ENCODE results near the gene HOXD9. TPM values are rescaled to one million over a fixed set of nuclear protein-coding genes. Genes with fewer than 3 reads are reported as not detected.
A peak's percentile ranks its signal among the peaks of the same experiment; 100 is the strongest.

Gene HOXD9
- total and polyA plus RNA-seq, 8 donors, result 0.12 to 1.1 (median 0.34) TPM; not detected in 2

DNA sequence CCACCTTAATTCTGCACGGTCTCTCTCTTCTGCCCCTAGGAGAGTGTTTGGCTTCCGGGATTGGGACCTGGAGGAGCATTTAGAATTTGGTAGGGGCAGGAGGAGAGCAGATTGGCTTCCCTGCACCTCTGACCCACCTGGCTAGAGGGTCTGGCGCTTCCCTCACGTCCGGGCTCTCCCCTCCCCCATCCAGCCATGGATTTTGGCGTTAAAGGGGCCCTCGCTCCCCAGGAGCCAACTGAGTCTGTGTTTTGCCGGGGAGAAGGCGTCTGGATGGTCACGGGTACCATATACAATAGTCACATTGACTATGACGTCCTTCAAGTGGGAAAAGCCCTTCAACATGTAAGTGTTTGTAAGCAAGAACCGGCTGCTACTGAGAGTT, 41.1 kb downstream of the HOXD9 start:
- DNase-seq, result no peak
- Histone ChIP-seq H3K4me1 (peaks cover 0 to 5% (median 0%) of the 10 kb centered on the region in 3 donors), H3K27me3 (peaks cover 0 to 59% (median 18%) of the 10 kb centered on the region in 4 donors), H3K36me3 (no peaks in the 10 kb centered on the region), H3K4me3 (no peak overlapping the region), H3K27ac (no peak overlapping the region), H3K9me3 (no peaks in the 10 kb centered on the region)
- FAIRE-seq, result no peak
- ATAC-seq, result no peak
- WGBS, 2 donors, result 5 to 7% methylated on average over 12 of the region's 12 CpGs
- TF ChIP-seq, protein P1, sequence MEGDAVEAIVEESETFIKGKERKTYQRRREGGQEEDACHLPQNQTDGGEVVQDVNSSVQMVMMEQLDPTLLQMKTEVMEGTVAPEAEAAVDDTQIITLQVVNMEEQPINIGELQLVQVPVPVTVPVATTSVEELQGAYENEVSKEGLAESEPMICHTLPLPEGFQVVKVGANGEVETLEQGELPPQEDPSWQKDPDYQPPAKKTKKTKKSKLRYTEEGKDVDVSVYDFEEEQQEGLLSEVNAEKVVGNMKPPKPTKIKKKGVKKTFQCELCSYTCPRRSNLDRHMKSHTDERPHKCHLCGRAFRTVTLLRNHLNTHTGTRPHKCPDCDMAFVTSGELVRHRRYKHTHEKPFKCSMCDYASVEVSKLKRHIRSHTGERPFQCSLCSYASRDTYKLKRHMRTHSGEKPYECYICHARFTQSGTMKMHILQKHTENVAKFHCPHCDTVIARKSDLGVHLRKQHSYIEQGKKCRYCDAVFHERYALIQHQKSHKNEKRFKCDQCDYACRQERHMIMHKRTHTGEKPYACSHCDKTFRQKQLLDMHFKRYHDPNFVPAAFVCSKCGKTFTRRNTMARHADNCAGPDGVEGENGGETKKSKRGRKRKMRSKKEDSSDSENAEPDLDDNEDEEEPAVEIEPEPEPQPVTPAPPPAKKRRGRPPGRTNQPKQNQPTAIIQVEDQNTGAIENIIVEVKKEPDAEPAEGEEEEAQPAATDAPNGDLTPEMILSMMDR (IDR thresholded peaks at IDR 0.05), result no peak
- intact Hi-C loops (cut with DNase I), result no loop called here

DNA sequence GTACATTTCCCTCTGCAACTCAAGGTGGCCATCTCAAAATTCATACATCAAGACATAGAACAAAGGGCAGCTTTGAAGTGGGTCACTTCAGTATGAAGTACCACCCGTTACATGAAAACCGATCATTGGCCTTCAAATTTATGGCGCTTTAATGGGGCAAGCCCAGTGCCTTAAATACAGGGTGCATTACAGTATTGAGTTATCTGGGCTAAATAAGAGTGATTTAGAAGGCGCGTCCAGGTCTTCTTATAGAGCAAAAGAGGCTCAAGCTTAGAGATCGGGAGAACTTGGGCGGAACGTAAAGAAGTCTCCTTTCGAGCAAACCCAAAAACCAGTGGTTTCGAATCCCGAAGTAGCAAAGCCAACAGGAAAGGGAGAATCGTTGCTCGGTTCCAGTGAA, 41.7 kb downstream of the HOXD9 start:
- no peak for FAIRE-seq
- H3K27me3 ChIP-seq, result peaks cover 0 to 54% (median 17%) of the 10 kb centered on the region in 4 donors
- TF ChIP-seq, protein P1 (IDR thresholded peaks at IDR 0.05), result no peak
- no peak overlapping the region for H3K4me3 ChIP-seq
- H3K36me3 ChIP-seq, result no peaks in the 10 kb centered on the region
- H3K9me3 ChIP-seq, result no peaks in the 10 kb centered on the region
- WGBS, 2 donors, result 12 to 14% methylated on average over 13 of the region's 13 CpGs
- H3K27ac ChIP-seq, result no peak overlapping the region
- DNase-seq, result no peak
- no peak for ATAC-seq
- H3K4me1 ChIP-seq, result peaks cover 0 to 5% (median 0%) of the 10 kb centered on the region in 3 donors
- intact Hi-C loops (cut with DNase I), result no loop called here

DNA sequence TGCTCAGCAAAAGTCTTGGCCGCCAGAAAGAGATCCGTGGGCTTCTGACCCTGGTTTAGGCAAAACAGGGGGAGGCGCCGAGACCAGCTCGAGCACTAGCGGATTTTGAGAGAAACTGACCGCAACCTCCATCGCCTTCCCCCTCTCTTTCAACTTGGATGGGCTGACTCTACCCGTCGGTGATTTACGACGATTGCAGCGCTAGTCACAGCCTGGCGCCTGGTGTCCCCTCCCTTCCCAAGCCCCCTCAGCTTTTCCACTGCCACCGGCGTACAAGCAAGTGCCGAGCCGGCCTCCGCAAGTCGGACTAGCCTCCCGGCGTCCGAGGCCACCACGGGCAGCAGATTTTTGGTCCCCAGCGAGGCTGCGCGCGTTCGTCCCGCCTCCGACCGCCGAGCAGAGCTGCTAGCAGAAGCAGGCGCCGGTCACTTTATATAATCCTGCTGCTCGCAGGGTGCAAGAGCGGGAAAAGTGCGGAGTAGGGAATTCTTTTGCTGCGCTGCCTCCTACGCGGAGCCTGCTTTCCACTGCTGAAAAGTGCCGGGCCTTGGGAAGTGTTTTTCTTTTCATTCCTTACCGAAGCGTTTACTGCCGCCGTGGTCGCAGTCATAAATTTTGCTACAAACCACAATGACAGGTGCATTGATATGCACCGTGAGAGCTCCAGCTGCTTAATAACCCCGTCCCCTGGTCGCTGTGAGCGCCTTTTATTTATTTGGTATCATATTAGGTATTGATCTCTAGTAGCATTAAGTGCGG, 42.3 kb downstream of the HOXD9 start:
- DNase-seq (peak in 1 of 6 donors; percentile 6), FAIRE-seq (no peak), ATAC-seq (no peak)
- intact Hi-C loops (cut with DNase I), result no loop called here
- H3K9me3 ChIP-seq, result no peaks in the 10 kb centered on the region
- no peaks in the 10 kb centered on the region for H3K36me3 ChIP-seq
- peaks cover 0 to 2% (median 0%) of the 10 kb centered on the region in 3 donors for H3K4me1 ChIP-seq
- WGBS, 2 donors, result 8 to 10% methylated on average over 52 of the region's 52 CpGs
- H3K27ac ChIP-seq, result no peak overlapping the region
- TF ChIP-seq, protein P1 (IDR thresholded peaks at IDR 0.05), result no peak
- peak overlapping the region in 1 of 4 donors; percentile 20 for H3K4me3 ChIP-seq
- H3K27me3 ChIP-seq, result peaks cover 0 to 53% (median 15%) of the 10 kb centered on the region in 4 donors

DNA sequence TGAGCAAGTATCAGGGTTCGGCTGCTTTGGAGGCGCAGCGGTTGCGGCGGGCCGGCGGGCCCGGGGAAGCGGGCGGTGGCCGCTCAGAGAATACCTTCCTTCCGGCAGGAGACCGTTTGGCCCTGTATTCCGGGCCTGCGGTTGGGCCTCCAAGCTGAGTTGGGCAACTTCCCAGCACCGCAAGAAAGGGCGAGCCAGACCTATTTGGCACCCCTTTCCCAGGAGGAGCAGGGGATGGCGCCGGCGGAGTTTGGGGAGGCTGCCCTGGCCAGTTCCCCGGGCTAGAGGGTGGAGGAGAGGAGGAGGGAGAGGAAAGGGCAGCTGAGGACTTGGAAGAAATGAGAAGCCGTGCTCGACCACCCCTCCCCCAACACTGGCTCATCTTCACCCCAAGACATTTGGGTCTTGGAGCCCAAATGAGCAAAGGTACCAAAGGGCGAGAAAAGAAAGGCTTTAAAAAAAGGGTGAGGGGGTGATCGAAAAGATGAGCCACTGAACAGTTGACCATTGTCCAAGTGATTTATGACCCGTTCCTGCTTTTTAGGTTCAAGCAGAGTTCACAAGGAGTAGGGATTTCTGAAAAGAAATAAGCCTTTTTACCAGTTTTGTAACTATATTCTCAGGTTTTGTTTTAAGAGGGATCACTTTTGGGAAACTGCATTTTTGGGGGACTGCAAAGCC, 43.0 kb downstream of the HOXD9 start:
- FAIRE-seq (no peak), DNase-seq (peak in 1 of 6 donors; percentile 12), ATAC-seq (no peak)
- Histone ChIP-seq H3K27ac (no peak overlapping the region), H3K4me3 (peak overlapping the region in 1 of 4 donors; percentile 20), H3K9me3 (no peaks in the 10 kb centered on the region), H3K4me1 (peaks cover 0 to 2% (median 0%) of the 10 kb centered on the region in 3 donors), H3K27me3 (peaks cover 0 to 56% (median 15%) of the 10 kb centered on the region in 4 donors), H3K36me3 (no peaks in the 10 kb centered on the region)
- TF ChIP-seq, protein P1 (IDR thresholded peaks at IDR 0.05), result no peak
- WGBS, 2 donors, result 11 to 20% methylated on average over 26 of the region's 26 CpGs
- intact Hi-C loops (cut with DNase I), result no loop called here
